Kidney (tissue), 14 donors: ENCODE results near the gene SASH1. TPM values are rescaled to one million over a fixed set of nuclear protein-coding genes. Genes with fewer than 3 reads are reported as not detected.

Experiments
- DNase-seq, 5 donors: peaks; one replicate each; pipeline ENCODE4 v3.0.0-alpha.2; 2013 to 2020
- FAIRE-seq: peaks from 2 replicates; lab custom pipeline; 2012; peaks lifted over from hg19 to GRCh38; lab: Jason Lieb, UNC
- H3K27ac ChIP-seq, 2 donors: one replicate each; pipeline ENCODE4 v1.7.0; 2013; ENCODE audit warnings: low read depth in 2 of 2, low read length in 2 of 2, inconsistent platforms in 1 of 2
- H3K27me3 ChIP-seq: one replicate; pipeline ENCODE4 v1.7.1; 2013; ENCODE audit warnings: low read length, inconsistent platforms; ENCODE audit not compliant: control insufficient read depth, insufficient read depth
- H3K36me3 ChIP-seq, 3 donors: one replicate each; pipeline versions ENCODE4 v1.7.0 to v1.7.1; 2013; ENCODE audit warnings: low read length in 3 of 3, control low read depth in 1 of 3, inconsistent platforms in 1 of 3; ENCODE audit not compliant: insufficient read depth in 3 of 3, control insufficient read depth in 2 of 3
- H3K4me1 ChIP-seq, 3 donors: one replicate each; pipeline versions ENCODE4 v1.7.0 to v1.7.1; 2013; ENCODE audit warnings: low read length in 3 of 3, inconsistent platforms in 1 of 3, low read depth in 1 of 3; ENCODE audit not compliant: control insufficient read depth in 2 of 3, insufficient read depth in 2 of 3
- H3K4me3 ChIP-seq, 3 donors: one replicate each; pipeline versions ENCODE4 v1.7.0 to v1.8.1; 2013; ENCODE audit warnings: low read length in 3 of 3, control low read depth in 1 of 3, inconsistent platforms in 1 of 3
- H3K9ac ChIP-seq, 3 donors: one replicate each; pipeline versions ENCODE4 v1.7.0 to v1.7.1; 2013; ENCODE audit warnings: low read length in 3 of 3, control low read depth in 1 of 3, inconsistent platforms in 1 of 3
- H3K9me3 ChIP-seq, 3 donors: one replicate each; pipeline versions ENCODE4 v1.7.0 to v1.7.1; 2013; ENCODE audit warnings: low read length in 3 of 3, control low read depth in 1 of 3, inconsistent platforms in 1 of 3; ENCODE audit not compliant: control insufficient read depth in 2 of 3, insufficient read depth in 1 of 3
- intact Hi-C: fragments of 100-400 bp; cut with DNase I; formaldehyde crosslinking; loops from one replicate; pipeline ENCODE4 v1.11.1; 2022
- polyA plus RNA-seq: library from polyadenylated mRNA; stranded (reverse); fragments of 350-450 nt; fragmentation: Illumina TruSeq; extraction: RNeasy Lipid Tissue Mini Kit (QIAGEN cat#74804); gene quantifications from one replicate; pipeline ENCODE4 v1.2.3, GENCODE V29; 2014; ENCODE audit warnings: low read depth, low replicate concordance; ENCODE audit not compliant: insufficient read depth
- total RNA-seq: library from RNA; stranded (reverse); fragmentation: NEBNext Ultra II Directional; extraction: Animal tissue kit (Norgen Biotek cat#: 25700); gene quantifications from one replicate; pipeline ENCODE4 v1.2.1, GENCODE V29; 2021
- TF ChIP-seq, protein P1 (sequence below): IDR thresholded peaks from 3 replicates; pipeline ENCODE4 v1.5.1; 2012; ENCODE audit warnings: mild to moderate bottlenecking, moderate library complexity, borderline replicate concordance; ENCODE audit not compliant: insufficient read depth; ENCODE audit errors: extremely low read depth
- donor health status: control.
- donor health status: control.
- donor health status: control.
- donor health status: control.
- donor health status: control.
- donor health status: DM: yes; HTN: yes; CAD: no.
- donor health status: Normal renal cell carcinoma (clear cell type).

SASH1 gene
- total and polyA plus RNA-seq, 2 donors from 2014 or later, result 6.2 to 148 TPM

DNA sequence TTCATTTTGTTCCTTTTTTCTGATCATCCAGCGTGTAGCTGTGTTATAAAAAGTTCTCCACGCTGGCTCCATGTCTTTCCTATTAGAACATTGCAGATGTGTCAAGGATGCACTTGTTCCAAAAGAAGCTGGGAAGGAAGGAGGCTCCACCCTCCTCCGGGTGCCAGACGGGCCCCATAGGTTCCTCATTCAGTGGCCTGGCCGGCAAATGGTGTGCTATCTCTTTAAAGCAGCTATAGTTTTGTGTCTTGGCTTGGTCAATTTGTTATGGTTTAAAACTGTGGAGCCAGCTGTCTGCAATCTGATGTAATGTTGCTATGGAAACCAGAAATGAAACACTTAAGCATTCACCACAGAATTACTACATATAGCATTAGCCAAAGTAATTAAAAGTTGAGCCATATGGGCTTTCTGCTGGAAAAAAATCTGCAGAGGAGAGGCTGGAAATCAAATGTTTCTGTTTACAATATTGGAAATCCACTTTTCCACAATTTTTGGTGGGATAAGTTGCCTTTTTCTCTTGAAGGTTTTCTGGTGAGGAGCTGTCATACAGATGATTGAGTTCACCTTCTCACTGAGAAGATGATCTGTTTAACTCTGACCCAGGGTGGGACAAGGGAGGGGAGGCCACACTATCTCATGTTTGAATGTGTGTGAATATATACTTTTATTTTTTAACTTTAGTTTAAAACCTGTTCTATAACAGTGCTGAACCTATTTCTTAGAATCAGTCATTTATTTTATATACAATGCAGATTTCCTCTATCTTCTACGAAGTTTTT lies 167.4 kb downstream of the SASH1 start:
- Histone ChIP-seq H3K9ac (peak overlapping the region in 2 of 3 donors; percentile 42 to 59), H3K4me1 (peaks cover 0 to 4% (median 0%) of the 10 kb centered on the region in 3 donors), H3K27me3 (no peaks in the 10 kb centered on the region), H3K36me3 (no peaks in the 10 kb centered on the region), H3K9me3 (no peaks in the 10 kb centered on the region), H3K27ac (peak overlapping the region; percentile 20 to 71), H3K4me3 (peak overlapping the region; percentile 49 to 68 (median 61))
- no peak for FAIRE-seq
- peak in 4 of 5 donors; percentile 56 to 93 (median 74) for DNase-seq
- TF ChIP-seq, protein P1, sequence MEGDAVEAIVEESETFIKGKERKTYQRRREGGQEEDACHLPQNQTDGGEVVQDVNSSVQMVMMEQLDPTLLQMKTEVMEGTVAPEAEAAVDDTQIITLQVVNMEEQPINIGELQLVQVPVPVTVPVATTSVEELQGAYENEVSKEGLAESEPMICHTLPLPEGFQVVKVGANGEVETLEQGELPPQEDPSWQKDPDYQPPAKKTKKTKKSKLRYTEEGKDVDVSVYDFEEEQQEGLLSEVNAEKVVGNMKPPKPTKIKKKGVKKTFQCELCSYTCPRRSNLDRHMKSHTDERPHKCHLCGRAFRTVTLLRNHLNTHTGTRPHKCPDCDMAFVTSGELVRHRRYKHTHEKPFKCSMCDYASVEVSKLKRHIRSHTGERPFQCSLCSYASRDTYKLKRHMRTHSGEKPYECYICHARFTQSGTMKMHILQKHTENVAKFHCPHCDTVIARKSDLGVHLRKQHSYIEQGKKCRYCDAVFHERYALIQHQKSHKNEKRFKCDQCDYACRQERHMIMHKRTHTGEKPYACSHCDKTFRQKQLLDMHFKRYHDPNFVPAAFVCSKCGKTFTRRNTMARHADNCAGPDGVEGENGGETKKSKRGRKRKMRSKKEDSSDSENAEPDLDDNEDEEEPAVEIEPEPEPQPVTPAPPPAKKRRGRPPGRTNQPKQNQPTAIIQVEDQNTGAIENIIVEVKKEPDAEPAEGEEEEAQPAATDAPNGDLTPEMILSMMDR, result no peak
- intact Hi-C loops, result no loop called here

DNA sequence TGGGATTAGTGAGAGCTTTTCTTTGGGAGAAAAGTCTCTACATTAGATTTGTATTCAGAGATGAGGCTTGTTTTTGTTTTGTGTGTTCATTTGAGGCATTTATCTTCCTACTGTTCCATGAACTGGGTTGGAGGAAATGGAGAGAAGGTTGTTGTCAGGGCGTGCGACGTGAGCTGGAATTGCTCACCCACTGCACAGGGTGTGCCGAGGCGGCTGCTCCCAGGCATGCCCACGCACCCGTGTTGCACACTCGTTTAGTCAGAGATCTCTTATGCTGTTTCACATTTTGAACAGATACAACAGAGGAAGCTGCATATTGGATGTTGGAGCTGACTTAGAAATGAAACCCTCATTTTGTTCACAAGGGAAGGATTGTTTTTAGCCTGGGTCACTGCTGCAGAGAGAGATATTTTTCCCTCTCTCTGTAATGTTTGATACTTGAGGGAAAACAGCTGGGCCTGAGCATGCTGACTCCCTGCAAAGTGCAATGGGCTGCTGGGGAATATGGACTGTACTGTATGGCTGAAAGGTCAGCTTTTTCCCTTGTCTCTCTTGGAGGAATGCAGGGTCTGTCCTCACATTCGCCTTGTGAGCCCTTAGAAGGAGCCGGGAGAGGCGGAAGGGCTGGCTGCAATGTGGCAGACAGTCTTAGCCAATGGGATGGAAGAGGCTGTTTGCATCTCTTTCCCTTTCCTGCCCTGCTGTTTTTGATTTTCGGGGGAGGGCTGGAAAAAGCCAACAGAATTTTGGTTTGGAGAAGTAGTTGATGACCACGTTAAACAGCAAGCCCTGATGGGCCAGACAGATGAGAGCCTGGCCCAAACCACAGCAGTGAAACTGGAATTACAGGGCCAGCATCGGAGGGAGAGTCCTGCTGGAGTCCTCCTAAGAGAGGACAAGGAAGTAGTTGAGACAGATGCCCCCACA lies 170.8 kb downstream of the SASH1 start:
- Histone ChIP-seq H3K27ac (peak overlapping the region in 1 of 2 donors; percentile 71), H3K9me3 (no peaks in the 10 kb centered on the region), H3K4me3 (peak overlapping the region in 1 of 3 donors; percentile 15), H3K4me1 (peaks cover 0 to 8% (median 0%) of the 10 kb centered on the region in 3 donors), H3K36me3 (no peaks in the 10 kb centered on the region), H3K27me3 (no peaks in the 10 kb centered on the region), H3K9ac (no peak overlapping the region)
- TF ChIP-seq, protein P1, result no peak
- intact Hi-C loops, result no loop called here
- FAIRE-seq (no peak), DNase-seq (peak in 4 of 5 donors; percentile 58 to 96 (median 80))

DNA sequence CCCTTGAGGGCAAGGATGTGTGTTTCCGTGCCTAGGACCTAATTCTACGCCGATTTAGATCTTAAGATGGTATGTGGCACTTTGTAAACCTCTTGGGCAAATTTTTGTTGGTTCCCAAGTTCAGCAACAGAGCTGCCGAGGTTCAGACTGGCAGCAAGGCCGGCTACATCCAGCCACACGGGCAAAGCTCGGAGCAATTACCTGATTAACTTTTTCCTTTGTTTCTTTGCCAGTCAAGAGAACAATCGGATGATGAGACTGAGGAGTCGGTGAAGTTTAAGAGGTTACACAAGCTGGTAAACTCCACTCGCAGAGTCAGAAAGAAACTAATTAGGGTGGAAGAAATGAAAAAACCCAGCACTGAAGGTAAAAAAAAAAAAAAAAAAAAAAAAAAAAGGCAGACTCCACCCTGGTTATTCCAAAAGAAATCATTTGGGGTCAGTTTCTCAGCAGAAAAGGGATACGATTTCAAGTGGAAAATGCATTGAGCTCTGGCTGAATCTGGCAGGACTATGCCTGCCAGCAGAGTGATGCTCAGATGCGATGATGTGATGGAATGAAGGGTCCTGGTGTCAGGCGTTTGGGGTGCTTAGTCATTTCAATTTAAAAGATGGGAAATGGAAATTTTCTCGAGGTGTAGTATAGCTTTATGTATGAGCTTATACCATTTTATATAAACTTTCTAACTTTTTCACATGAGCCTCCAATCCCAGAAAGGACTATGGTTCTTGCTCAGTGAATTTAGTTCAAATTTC lies 171.6 kb downstream of the SASH1 start:
- TF ChIP-seq, protein P1, result no peak
- H3K4me3 ChIP-seq, result no peak overlapping the region
- H3K4me1 ChIP-seq, result peaks cover 0 to 7% (median 0%) of the 10 kb centered on the region in 3 donors
- H3K36me3 ChIP-seq, result no peaks in the 10 kb centered on the region
- intact Hi-C loops, result no loop called here
- FAIRE-seq (no peak), DNase-seq (no peak)
- H3K27me3 ChIP-seq, result no peaks in the 10 kb centered on the region
- no peaks in the 10 kb centered on the region for H3K9me3 ChIP-seq
- peak overlapping the region in 1 of 2 donors; percentile 71 for H3K27ac ChIP-seq
- no peak overlapping the region for H3K9ac ChIP-seq
